DND-41 (cell line): ENCODE results near the gene ARHGAP6.

Experiments used
- ATAC-seq: fragments of 200-7000 bp; cut with Tn5 transposase; 3 replicates; pipeline ENCODE4 v1.9.1; 2021; ENCODE audit warnings: low read depth; ENCODE audit not compliant: insufficient read depth
- DNase-seq: peaks from one replicate; pipeline ENCODE4 v3.0.0-alpha.2; 2020
- H2AFZ ChIP-seq: 2 replicates; pipeline ENCODE4 v1.6.0; 2012; ENCODE audit warnings: low read depth, low read length
- H3K27ac ChIP-seq: 2 replicates; pipeline ENCODE4 v1.5.1; 2012; ENCODE audit warnings: low read length, inconsistent platforms
- H3K27me3 ChIP-seq: fragments of 200-600 bp; sonication (generic); 2 replicates; pipeline ENCODE4 v1.6.0; 2012; ENCODE audit warnings: low read length, mild to moderate bottlenecking, inconsistent platforms; ENCODE audit not compliant: insufficient read depth, poor library complexity
- H3K36me3 ChIP-seq: 2 replicates; pipeline ENCODE4 v1.5.1; 2012; ENCODE audit warnings: low read length, inconsistent platforms; ENCODE audit not compliant: insufficient read depth
- H3K4me1 ChIP-seq: 2 replicates; pipeline ENCODE4 v1.5.1; 2012; ENCODE audit warnings: mild to moderate bottlenecking, low read length; ENCODE audit not compliant: insufficient read depth
- H3K4me2 ChIP-seq: 2 replicates; pipeline ENCODE4 v1.6.0; 2012; ENCODE audit warnings: mild to moderate bottlenecking, moderate library complexity, low read length, inconsistent platforms; ENCODE audit not compliant: insufficient read depth
- H3K4me3 ChIP-seq, 2 experiments: fragments of 200-600 bp in 1 of 2; shearing (Covaris generic) in 1 of 2; 2 replicates each; pipeline ENCODE4 v1.5.1; 2012 to 2016; ENCODE audit warnings: inconsistent platforms in 2 of 2, low read length in 2 of 2, mild to moderate bottlenecking in 2 of 2, low read depth in 1 of 2, moderate library complexity in 1 of 2
- H3K79me2 ChIP-seq: 2 replicates; pipeline ENCODE4 v1.6.0; 2012; ENCODE audit warnings: low read length, inconsistent platforms; ENCODE audit not compliant: insufficient read depth
- H3K9ac ChIP-seq: 2 replicates; pipeline ENCODE4 v1.6.0; 2012; ENCODE audit warnings: low read depth, mild to moderate bottlenecking, inconsistent platforms, low read length, moderate library complexity
- H3K9me3 ChIP-seq: 2 replicates; pipeline ENCODE4 v1.5.1; 2012; ENCODE audit warnings: low read length, moderate library complexity, mild to moderate bottlenecking, inconsistent platforms; ENCODE audit not compliant: insufficient read depth, severe bottlenecking
- H4K20me1 ChIP-seq: 2 replicates; pipeline ENCODE4 v1.6.0; 2012; ENCODE audit warnings: low read length; ENCODE audit not compliant: insufficient read depth
- EZH2 ChIP-seq: IDR thresholded peaks from 3 replicates; pipeline ENCODE4 v1.6.1; 2012; ENCODE audit warnings: borderline replicate concordance, low read depth, mild to moderate bottlenecking, moderate library complexity, low read length, inconsistent platforms; ENCODE audit not compliant: severe bottlenecking
- TF ChIP-seq, protein P1 (sequence below): IDR thresholded peaks from 2 replicates; pipeline ENCODE4 v1.5.1; 2012; ENCODE audit warnings: borderline replicate concordance, low read length, moderate library complexity, mild to moderate bottlenecking; ENCODE audit not compliant: poor library complexity, severe bottlenecking; ENCODE audit errors: extremely low read depth

ARHGAP6 gene

DNA sequence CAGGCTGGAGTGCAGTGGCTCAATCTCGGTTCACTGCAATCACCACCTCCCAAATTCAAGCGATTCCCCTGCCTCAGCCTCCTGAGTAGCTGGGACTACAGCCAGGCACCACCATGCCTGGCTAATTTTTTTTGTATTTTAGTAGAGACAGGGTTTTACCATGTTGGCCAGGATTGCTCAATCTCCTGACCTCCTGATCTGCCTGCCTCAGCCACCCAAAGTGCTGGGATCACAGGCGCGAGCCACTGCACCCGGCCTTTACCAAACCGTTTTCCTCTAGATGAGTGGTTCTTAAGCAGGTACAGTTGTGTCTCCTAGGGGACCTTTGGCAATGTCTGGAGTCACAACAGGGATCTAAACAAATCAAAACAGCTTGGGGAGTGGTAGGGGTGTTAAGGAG is 360.9 kb downstream of the ARHGAP6 start:
- H3K9me3 ChIP-seq = no peaks in the 10 kb centered on the region
- TF ChIP-seq, protein P1, sequence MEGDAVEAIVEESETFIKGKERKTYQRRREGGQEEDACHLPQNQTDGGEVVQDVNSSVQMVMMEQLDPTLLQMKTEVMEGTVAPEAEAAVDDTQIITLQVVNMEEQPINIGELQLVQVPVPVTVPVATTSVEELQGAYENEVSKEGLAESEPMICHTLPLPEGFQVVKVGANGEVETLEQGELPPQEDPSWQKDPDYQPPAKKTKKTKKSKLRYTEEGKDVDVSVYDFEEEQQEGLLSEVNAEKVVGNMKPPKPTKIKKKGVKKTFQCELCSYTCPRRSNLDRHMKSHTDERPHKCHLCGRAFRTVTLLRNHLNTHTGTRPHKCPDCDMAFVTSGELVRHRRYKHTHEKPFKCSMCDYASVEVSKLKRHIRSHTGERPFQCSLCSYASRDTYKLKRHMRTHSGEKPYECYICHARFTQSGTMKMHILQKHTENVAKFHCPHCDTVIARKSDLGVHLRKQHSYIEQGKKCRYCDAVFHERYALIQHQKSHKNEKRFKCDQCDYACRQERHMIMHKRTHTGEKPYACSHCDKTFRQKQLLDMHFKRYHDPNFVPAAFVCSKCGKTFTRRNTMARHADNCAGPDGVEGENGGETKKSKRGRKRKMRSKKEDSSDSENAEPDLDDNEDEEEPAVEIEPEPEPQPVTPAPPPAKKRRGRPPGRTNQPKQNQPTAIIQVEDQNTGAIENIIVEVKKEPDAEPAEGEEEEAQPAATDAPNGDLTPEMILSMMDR = no peak
- TF ChIP-seq EZH2 = no peak
- H3K4me2 ChIP-seq = no peak overlapping the region
- ATAC-seq (no peak), DNase-seq (no peak)
- no peak overlapping the region for H3K9ac ChIP-seq
- H4K20me1 ChIP-seq = no peaks in the 10 kb centered on the region
- no peaks in the 10 kb centered on the region for H3K36me3 ChIP-seq
- no peaks in the 10 kb centered on the region for H3K27me3 ChIP-seq
- H2AFZ ChIP-seq = no peak overlapping the region
- H3K4me3 ChIP-seq = no peak overlapping the region
- no peak overlapping the region for H3K27ac ChIP-seq
- H3K4me1 ChIP-seq = no peaks in the 10 kb centered on the region
- no peaks in the 10 kb centered on the region for H3K79me2 ChIP-seq

DNA sequence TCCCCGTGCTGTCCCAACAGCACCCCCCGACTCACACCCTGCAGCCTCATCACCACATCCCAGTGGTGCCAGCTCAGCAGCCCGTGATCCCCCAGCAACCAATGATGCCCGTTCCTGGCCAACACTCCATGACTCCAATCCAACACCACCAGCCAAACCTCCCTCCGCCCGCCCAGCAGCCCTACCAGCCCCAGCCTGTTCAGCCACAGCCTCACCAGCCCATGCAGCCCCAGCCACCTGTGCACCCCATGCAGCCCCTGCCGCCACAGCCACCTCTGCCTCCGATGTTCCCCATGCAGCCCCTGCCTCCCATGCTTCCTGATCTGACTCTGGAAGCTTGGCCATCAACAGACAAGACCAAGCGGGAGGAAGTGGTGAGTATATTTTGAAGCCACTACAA is 367.1 kb downstream of the ARHGAP6 start:
- Histone ChIP-seq H3K27me3 (no peaks in the 10 kb centered on the region), H3K9me3 (no peaks in the 10 kb centered on the region), H3K36me3 (no peaks in the 10 kb centered on the region), H3K9ac (no peak overlapping the region), H3K4me1 (no peaks in the 10 kb centered on the region), H3K27ac (no peak overlapping the region), H3K4me2 (no peak overlapping the region), H3K79me2 (no peaks in the 10 kb centered on the region), H3K4me3 (no peak overlapping the region), H2AFZ (no peak overlapping the region), H4K20me1 (no peaks in the 10 kb centered on the region)
- TF ChIP-seq, protein P1 = no peak
- TF ChIP-seq EZH2 = no peak
- ATAC-seq = no peak
- no peak for DNase-seq

DNA sequence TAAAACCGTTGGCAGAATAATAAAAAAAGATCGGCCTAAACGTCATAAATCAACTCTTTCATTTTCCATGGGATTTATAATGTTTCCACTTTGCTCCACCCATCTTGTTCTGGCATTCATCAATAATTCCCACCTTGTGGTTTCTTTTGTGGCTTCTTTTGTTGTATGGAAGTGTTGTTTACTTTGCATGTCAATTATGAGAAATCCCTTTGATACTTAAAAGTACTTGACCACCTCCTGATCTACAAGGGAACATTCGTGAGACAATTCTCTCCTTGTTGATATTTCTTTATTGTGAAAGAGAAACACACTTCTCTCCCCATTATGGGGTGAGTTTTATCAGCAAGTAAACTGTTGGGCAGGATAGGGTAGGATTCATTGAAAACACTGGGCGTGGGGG is 369.7 kb downstream of the ARHGAP6 start:
- no peak overlapping the region for H3K4me2 ChIP-seq
- no peaks in the 10 kb centered on the region for H4K20me1 ChIP-seq
- H2AFZ ChIP-seq = no peak overlapping the region
- H3K4me3 ChIP-seq = no peak overlapping the region
- ATAC-seq = no peak
- DNase-seq = no peak
- H3K36me3 ChIP-seq = no peaks in the 10 kb centered on the region
- TF ChIP-seq EZH2 = no peak
- TF ChIP-seq, protein P1 = no peak
- H3K27me3 ChIP-seq = no peaks in the 10 kb centered on the region
- H3K79me2 ChIP-seq = no peaks in the 10 kb centered on the region
- H3K9me3 ChIP-seq = no peaks in the 10 kb centered on the region
- H3K4me1 ChIP-seq = no peaks in the 10 kb centered on the region
- H3K27ac ChIP-seq = no peak overlapping the region
- H3K9ac ChIP-seq = no peak overlapping the region

DNA sequence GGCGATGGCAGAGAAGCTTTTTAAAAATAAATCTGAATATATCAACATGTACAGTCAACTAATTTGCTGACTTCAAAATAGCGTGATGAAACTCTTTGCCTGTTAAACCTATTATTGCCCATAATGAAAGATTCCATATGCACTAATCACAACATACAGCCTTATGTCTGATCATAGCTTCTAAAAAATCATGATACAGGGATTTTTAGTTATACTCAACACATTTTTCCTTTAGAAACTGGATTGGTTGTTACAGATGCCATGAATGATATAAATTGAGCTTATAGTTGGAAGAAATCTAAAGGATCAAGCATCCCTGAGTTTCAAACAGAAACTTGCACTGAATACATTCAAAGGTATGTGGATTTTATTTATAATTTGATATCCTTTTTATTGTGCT is 372.6 kb downstream of the ARHGAP6 start, which contains the start of gene AMELX:
AMELX (plus strand) TSS at position 301 of the 400 bp plus-strand sequence. CDS start 1,376 bp downstream, outside the sequence.
- no peaks in the 10 kb centered on the region for H3K79me2 ChIP-seq
- H3K4me1 ChIP-seq = no peaks in the 10 kb centered on the region
- DNase-seq = no peak
- no peaks in the 10 kb centered on the region for H4K20me1 ChIP-seq
- no peak for TF ChIP-seq EZH2
- TF ChIP-seq, protein P1 = no peak
- no peaks in the 10 kb centered on the region for H3K27me3 ChIP-seq
- H2AFZ ChIP-seq = no peak within 1 kb of the TSS
- no peaks in the 10 kb centered on the region for H3K36me3 ChIP-seq
- no peak within 1 kb of the TSS for H3K9ac ChIP-seq
- H3K27ac ChIP-seq = no peak within 1 kb of the TSS
- ATAC-seq = no peak
- no peaks in the 10 kb centered on the region for H3K9me3 ChIP-seq
- H3K4me2 ChIP-seq = no peak within 1 kb of the TSS
- no peak within 1 kb of the TSS for H3K4me3 ChIP-seq
